NB4 (cell line): ENCODE data around the gene CARD9.

Experiments
- CTCF ChIP-seq: IDR thresholded peaks from one replicate; pipeline ENCODE4 v1.5.1; 2012; ENCODE audit warnings: low read depth, low read length
- POLR2A ChIP-seq: IDR thresholded peaks from 2 replicates; pipeline ENCODE4 v1.6.1; 2011; ENCODE audit warnings: mild to moderate bottlenecking; ENCODE audit not compliant: insufficient read length; ENCODE audit errors: extremely low read depth
- TF ChIP-seq, protein P1 (sequence below): IDR thresholded peaks from 2 replicates; pipeline ENCODE4 v1.6.1; 2011; ENCODE audit warnings: low read depth, low read length

DNA sequence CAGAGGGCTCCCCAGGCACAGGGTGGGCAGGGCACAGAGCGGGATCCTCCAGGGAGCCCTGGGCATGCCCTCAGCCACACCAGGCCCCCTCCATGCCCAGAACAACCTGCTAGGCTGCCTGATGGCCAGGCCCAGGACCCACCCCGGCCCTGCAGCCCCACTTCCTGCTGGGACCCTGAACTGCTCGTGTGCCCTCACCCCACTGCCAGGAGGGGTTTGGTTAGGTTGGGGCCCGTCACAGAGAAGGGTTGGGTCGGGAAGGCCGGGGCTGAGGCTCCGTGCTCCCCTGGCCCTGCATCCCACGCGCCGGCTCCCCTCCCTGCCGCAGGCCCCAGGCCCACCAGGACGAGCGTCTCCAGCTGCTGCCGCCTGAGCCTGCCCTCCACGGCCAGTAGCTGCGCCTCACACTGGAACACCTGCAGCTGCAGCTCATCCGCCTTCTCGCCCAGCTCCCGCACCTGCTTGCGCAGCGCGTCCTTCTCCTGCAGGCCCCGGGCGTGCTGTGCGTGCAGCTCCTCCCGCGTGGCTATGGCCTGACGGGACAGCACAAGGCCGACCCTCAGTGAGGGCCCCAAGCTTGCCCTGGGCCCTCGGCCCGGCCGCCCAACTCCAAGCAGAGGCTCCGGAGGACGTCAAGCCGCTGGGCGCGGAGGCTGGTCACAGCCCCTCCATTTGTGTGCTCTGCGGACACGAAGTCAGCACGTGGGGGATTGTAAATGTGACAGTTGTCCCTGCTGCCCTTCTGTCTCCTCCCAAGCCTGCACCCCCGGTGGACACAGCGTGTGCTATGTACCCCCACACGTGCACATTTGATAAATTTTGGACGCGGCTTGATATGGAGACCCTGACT lies 5.9 kb downstream of the CARD9 start:
- no peak for TF ChIP-seq CTCF
- TF ChIP-seq POLR2A, result no peak
- TF ChIP-seq, protein P1, sequence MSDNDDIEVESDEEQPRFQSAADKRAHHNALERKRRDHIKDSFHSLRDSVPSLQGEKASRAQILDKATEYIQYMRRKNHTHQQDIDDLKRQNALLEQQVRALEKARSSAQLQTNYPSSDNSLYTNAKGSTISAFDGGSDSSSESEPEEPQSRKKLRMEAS, result no peak
